SIG-M5 (cell line): ENCODE measurements around the gene CCSER1.
"Not testable (repeated sequence)": the region's sequence is repeated elsewhere in the genome, so short reads cannot be mapped to it uniquely, and the experiment has no call there.

Source experiments
- DNase-seq: peaks from one replicate; lab custom pipeline; 2025; lab: John Stamatoyannopoulos, UW

Gene CCSER1

DNA sequence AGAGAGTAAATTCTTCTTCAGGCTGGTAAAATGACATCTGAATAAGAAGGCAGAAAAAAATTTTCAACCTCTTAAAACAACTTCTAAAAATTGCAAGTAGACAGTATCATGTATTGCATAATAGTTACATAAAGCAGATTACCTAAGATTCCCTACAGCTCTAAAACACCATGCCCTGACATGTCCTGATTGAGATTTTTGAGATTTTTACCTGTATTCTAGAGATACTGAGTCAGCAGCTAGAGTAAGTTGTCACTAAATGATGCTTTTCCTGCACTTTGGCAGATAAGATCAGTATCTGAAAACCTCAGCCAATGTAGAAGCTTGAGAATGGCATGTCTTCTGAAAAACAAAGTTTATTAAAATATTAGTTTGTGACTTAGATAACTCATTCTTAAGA lies 713.6 kb downstream of the CCSER1 start:
- no peak for DNase-seq

DNA sequence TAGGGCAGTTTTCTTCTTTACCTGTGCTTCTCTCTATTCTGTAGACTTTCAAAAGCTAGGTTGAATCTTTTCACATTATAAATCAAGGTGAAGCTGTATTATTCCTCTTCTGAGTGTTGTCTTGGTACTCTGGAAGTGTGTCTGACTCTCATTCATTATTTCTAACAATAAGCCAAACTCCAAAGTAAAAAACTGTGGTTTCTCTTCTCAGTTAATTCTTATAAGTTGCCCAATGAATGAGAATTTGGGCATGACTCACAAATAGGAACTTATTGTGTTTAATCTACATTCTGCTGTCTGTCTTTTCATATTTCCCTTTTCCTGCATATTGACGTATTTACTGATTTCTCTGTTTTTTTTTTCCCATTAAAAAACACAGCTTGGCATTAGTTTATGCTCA lies 714.5 kb downstream of the CCSER1 start:
- no peak for DNase-seq

DNA sequence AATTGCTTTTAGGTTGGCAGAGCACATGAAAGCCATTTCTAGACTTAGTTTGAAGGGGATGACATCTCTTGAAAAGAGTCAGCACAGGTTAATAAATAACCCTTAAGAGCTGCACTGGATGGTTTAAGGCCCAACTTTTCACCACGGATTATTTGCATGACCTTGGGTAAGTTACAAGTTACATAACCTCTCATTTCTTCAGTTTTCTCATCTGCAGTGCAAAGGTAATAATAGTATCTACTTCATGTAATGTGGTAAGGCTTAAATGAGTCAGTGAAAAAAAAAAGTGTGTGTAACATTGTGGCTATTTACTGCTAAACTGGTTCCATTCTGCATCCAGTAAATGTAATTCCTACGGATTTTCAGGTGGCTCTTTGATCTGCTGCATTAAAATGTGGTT lies 715.8 kb downstream of the CCSER1 start:
- no peak for DNase-seq

DNA sequence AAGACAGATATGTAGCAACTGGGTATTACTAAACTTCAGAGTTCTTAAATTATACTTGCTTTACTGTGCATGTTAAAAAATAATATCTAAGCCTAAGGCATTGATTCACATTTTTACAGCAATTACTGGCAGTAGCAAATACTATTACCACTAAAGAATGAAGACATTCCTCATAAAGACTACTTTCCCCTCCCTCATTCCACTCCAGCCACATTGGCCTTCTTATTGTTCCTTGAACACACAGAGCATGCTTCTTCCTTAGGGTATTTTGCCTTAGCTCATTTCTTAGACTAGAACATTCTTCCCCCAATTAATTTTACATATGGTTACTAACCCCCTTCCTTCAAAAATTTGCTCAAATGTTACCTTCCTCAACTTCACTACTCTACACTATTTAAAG lies 717.0 kb downstream of the CCSER1 start:
- DNase-seq: no peak

DNA sequence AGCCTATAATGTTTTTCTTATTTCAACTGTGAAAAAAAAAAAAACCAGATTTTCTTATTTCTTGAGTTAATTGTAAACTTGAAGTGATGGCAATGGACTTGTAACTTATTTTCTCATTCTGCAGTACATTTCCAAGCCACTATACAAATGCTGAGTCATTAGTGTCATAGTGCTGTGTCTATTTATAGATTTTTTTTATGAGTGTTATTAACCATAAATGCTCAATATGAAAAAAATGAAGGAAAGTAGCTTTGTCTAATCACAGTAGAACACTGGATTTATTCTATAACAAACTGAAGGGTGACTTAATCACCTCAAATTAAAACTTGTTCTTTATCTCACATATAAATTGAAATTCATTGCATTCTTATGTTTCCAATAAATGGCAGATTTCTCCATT lies 718.6 kb downstream of the CCSER1 start:
- no peak for DNase-seq

DNA sequence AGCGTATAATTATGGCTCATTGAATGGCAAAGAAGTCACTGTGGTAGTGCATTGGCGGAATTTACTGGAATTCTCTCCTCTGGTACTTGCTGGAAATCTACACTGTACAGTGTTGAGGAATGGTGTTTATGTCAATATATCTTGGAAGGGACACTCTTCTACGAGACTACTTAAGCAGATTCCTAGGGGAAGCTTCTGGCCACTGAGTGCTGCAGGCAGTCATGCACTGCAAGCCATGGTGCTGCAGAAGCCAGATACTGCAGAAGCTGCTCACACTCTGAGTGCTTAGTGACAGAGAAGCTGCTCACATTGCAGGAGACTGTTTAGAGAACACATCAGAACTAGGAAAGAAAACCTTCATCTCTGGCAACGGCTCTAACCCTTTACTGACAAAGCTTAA lies 725.0 kb downstream of the CCSER1 start:
- DNase-seq: no peak

DNA sequence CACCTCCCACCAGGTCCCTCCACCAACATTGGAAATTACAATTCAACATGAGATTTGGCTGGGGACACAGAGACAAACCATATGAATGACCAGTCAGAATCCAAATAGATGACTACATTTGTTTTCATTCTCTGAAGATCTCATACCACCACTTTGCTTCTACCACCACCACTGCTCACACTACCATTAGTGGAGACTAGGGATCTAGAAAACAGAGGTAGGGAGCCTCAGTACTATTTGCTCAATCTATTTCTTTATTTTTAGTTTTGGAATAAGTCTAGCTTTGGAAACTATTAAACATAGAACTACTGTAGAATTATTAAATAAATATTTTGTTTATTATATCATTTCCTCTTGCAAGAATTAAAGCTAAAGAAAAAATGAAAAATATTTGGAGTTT lies 727.9 kb downstream of the CCSER1 start:
- DNase-seq: no peak

DNA sequence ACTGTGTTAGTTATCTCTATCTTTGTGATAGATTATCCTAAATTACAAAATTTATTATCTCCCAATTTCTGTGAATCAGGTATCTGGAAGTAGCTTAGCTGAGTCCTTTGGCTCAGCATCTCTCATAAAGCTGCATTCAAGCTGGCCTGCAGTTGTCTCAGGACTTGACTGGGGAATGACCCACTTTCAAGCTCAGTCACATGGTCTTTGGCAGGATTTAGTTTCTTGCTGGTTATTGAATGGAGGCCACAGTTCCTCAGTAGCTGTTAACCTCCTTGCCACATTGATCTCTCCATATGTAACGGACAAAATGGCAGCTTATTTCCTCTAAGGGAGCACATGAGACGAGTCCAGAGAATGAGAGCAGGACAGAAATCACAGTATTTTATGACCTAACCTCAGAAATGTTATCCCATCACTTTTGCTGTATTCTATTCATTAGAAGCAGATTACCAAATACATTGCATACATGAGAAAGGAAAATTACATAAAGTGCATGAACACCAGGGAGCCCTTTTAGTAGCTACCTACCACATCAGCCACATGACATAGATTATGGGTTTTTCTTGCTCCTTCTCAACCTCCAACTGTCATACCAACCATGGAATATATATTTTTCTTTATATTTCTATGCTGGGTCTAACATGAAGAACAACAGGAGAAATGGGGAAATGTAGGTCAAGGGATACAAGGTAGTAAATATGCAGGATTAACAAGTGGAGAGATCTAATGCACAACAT lies 730.1 kb downstream of the CCSER1 start:
- no peak for DNase-seq

DNA sequence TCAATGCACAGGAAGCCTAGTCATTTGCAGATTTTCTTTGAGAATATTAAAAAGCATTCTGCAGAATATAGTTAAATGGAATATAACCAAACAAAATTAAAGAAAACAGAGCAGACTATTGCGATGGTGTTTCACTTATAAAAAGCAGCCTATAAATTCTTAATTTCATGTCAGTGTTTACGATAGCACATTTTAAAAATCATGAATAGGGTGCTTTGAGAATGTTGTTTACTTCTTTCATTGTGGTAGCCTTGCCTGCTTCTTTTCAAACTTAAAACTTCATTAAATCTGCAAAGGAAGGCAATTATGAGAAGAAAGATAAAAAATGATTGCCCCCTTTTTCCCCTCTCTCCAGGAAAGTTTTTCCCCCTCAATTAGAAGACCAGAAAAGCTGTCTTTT lies 748.6 kb downstream of the CCSER1 start:
- no peak for DNase-seq

DNA sequence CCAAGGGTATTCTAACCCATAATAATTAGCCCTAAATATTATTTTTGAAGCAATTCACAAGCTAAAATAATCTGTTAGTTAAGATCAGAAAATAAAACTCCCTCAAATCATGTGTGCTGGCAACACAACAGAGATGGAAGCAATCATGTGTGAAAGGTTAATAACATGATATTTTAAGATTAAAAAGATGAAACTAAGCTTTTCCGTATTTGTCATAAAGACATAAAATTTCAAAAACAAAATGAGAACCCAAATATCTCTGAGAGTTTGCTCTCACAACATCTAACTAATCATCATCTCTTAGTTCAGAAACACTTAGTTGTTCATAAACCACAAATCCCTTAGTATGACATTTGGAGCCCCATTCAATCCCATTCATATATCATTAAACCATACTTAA lies 749.1 kb downstream of the CCSER1 start:
- DNase-seq: no peak

DNA sequence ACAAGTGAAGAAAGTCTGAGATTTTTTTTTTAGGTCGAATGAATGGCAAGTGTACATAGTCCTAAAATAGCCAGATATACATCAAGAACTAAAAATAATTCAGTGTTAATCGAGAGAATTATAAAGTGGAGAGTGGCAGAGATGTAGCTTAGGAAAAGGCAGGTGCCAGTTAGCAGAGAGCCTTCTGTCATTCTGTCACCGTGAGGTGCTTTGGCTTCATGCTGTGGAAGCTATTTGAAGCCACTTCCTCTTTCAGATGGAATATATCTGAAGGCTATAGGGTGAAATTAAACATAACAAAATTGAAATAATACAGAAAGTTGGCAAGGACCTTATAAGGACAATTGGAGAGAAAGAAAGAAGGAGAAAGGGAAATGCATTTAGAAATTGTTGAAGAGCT lies 756.3 kb downstream of the CCSER1 start:
- no peak for DNase-seq

DNA sequence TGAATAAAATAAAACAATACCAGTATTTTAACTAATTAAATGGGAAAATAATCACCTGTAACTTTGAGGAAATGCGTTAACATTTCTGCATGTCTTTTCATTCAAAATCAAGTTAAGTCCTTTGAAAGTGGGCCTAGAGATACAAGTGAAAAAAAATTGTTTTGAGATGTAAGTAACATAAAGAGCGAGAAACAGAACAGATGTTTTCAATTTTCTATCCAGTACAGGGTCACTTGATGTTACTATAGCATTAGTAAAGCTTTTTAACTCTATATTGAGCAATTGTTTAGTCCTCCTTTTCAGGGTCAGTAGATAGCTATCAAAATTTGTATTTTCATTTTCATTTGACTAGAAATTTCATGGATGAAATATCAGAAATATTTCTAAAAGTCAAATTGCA lies 761.4 kb downstream of the CCSER1 start:
- DNase-seq: no peak

DNA sequence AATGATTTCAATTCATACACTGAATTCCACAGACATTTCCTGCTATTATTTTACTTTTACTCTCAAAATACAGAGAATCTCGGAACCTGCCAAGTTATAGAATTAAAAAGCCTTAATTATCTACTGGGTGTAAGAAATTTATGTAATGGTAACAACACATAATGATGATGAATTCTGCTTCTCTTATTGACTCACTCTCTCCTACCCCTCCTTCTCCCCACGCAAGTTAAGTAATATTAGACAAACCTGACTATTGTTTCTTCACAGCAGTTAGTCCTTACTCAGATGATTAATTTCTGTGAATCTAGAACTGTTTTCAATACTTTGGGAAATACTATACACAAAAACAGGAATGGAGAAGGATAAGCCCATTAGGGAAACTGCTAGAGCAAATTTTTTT lies 762.0 kb downstream of the CCSER1 start:
- DNase-seq: no peak

DNA sequence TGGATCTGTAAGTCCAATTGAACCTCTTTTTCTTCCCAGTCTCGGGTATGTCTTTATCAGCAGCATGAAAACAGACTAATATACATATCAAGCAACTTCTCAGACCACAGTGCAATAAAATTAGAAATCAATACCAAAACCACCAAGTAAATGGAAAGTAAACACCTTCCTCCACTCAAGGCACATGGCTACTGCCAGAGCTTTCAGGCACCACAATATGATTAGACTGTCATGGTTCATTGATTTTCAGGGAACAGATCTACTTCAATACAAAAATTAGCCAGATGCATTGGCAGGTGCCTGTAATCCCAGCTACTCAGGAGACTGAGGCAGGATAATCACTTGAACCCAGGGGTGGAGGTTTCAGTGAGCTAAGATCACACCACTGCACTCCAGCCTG lies 776.2 kb downstream of the CCSER1 start:
- DNase-seq: not testable (repeated sequence)

DNA sequence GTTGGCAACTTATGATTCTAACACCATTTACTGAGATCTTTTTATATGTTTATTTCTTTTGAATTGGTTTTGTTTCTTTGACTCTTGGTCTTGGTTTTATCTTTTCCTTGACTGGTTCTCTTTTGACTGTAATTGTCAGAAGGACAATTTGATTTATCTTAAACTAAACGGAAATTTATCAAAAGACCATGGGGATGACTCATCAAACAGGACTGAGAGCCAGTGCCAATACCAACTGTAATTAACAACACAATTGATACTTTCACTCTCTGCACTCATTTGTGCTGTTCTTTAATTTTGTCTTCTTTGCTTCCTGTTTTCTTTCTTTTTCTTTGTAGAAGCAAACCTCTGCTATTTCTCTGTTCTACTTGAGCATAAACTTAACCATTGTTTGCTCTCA lies 776.8 kb downstream of the CCSER1 start:
- DNase-seq: no peak

DNA sequence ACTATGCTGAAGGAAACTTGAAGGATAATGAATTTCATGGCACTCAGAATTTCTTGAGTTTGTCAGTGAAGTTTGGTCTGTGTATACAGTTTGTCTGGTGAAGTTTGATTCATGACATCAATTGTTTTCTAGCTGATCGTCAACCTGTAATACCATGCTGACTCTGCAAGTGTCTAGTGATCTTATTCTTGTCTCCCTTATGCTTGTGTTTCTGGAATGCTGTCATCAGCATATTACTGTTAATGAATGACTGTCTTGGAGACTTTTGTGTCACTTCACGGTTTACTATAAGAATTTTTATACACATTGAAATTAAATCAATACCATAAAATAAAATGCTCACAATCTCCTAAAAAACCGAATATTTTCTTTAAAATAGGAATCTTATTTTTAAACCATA lies 779.0 kb downstream of the CCSER1 start:
- DNase-seq: no peak

DNA sequence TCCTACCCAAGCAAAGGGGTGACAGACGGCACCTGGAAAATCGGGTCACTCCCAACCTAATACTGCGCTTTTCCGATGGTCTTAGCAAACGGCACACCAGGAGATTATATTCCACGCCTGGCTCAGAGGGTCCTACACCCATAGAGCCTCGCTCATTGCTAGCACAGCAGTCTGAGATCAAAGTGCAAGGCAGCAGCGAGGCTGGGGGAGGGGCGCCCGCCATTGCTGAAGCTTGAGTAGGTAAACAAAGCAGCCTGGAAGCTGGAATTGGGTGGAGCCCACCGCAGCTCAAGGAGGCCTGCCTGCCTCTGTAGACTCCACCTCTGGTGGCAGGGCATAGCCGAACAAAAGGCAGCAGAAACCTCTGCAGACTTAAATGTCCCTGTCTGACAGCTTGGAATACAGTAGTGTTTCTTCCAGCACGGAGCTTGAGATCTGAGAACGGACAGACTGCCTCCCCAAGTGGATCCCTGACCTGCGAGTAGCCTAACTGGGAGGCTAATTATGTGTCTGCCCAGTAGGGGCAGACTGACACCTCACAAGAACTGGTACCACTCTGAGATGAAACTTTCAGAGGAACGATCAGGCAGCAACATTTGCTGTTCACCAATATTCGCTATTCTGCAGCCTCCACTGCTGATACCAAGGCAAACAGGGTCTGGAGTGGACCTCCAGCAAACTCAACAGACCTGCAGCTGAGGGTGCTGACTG lies 784.7 kb downstream of the CCSER1 start:
- not testable (repeated sequence) for DNase-seq

DNA sequence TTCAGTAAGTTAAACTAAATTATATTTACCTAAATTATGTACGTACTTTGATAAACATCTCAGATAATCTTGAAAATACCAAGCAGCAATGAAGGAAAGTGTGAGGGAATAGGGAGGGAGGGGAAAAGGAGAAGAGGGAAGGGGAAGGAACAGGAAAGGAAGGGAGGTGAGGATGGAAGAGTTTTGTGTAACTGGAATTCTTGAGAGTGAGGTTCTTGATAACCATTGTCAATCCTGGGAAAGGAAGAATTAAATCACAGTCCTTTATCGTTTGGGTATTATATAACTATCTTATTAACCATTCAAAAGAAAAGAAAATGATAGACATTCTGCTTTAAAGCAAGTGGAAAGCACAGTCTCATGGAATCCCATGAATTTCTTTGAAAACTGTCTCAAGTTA lies 795.0 kb downstream of the CCSER1 start:
- no peak for DNase-seq

DNA sequence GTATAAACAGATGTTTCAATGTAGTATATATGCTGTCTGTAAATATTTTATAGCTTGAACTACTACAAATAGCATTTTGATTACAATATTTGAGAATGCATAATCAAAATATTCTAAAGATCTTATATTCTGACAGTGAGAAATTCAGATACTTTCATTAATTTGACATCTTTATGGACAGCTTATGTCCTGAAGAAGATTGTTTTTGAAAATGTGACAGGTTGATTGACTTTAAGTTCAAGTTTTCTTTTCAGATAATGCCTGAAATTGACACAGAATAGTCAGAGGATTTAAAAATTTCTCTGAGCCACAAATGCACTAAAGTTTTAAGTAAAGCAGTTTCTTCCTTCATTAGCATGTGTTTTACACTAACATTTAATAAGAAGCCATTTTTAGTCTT lies 799.8 kb downstream of the CCSER1 start:
- DNase-seq: no peak

DNA sequence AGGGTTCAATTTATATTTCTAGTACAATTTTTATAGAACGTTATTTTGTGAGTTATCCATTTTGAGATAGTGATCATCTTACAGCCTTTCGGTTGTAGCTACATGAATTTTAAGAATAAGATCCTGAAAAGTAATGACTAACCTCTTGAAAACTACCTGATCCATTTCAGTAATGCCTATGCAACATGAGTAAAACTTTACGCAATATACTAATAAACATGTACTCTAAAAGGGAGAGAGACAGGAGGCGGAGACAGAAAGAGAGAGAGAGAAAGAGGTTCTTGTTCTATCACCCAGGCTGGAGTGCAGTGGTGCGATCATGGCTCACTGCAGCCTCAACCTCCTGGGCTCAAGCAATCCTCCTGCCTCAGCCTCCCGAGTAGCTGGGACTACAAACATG lies 816.1 kb downstream of the CCSER1 start:
- DNase-seq: no peak

DNA sequence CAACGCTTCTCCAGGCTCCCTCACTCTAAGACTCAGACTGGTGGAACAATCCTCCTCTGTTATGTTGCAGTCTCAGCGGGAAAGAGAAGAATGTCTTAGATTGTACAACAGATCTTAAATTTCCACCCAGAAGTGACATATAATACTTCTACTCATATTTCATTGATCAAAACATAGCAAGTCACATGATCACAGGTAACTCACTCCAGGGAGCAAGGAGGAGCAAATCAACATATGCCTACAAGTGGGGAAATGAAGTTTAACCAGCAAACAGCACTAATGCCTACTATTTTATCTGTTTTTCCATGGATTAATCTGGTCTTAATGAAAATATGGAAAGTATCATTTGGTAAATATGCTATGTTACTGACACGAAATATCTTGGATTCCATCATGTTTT lies 819.8 kb downstream of the CCSER1 start:
- no peak for DNase-seq

DNA sequence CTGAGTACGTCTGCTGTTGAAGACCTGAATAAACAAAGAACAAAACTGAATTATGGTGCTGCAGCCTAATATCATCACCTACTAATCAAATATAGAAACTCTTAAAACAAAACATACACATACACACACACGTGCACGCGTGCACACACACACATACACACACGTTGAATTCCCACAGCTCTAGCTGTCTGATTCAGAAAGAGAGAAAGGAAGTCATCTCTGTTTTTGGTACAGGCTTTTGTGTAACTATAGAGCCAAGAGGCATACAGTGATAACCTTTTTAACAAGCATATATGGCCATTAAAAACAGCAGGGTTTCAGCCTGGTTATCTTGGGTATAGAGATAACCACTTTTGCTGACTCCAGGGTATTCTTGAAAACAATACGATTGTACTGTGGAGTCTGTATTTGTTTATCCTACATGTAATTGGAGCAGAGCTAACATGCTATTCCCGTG lies 823.2 kb downstream of the CCSER1 start:
- DNase-seq: no peak

DNA sequence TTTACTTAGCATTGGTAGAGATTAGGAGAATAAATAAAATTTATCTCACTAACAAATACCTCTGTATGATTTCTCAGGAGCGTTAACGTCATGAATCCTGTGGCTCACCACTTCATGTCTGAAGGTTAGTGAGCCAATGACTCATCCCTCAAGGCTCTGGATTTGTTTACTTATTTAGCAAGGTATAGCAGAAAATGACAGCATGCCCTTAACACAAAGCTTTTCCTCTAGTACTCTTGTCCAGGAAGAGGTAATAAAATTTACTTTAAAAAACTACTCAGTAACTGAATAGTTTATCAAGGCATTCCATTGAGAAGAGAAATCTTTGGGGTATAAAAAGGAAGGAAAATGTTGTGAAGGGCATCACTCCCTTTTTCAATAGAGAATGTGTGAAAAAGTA lies 823.8 kb downstream of the CCSER1 start:
- no peak for DNase-seq
